AG04450 (cell line): ENCODE measurements around the gene ACR. TPM values are rescaled to one million over a fixed set of nuclear protein-coding genes. Genes with fewer than 3 reads are reported as not detected.

Source experiments
- CTCF ChIA-PET: fragments of 300-600, 350-600 bp; formaldehyde crosslinking; extraction: SDS; loops from one replicate; lab custom pipeline; 2022; ENCODE audit warnings: antibody characterized with exemption, inconsistent platforms; lab: Charles Lee
- POLR2A ChIA-PET: fragments of 350-600 bp; formaldehyde crosslinking; extraction: SDS; loops from one replicate; lab custom pipeline; 2021; ENCODE audit warnings: antibody characterized with exemption, inconsistent platforms; lab: Yijun Ruan, JAX
- DNase-seq: peaks from one replicate; pipeline ENCODE4 v3.0.0-alpha.2; 2011; ENCODE audit warnings: low read depth, low spot score
- H3K27ac ChIP-seq: one replicate; pipeline ENCODE4 v1.5.1; 2012; ENCODE audit warnings: low read depth, low read length, control low read depth
- H3K27me3 ChIP-seq: one replicate; pipeline ENCODE4 v1.6.0; 2012; ENCODE audit warnings: low read length; ENCODE audit not compliant: control insufficient read depth, insufficient read depth
- H3K4me3 ChIP-seq: 2 replicates; pipeline ENCODE4 v1.5.1; 2011; ENCODE audit warnings: mild to moderate bottlenecking, low read depth, low read length, control low read depth
- H3K9me3 ChIP-seq: 2 replicates; pipeline ENCODE4 v1.5.1; 2012; ENCODE audit warnings: low read length; ENCODE audit not compliant: control insufficient read depth, insufficient read depth
- polyA plus RNA-seq: library from polyadenylated mRNA; depleted of rRNA; stranded (reverse); fragments of >200 nt; gene quantifications from 2 replicates; pipeline ENCODE4 v1.2.3, GENCODE V29; 2011
- TF ChIP-seq, protein P1 (sequence below): IDR thresholded peaks from 2 replicates; pipeline ENCODE4 v1.5.1; 2011; ENCODE audit warnings: low read depth, low read length, control low read depth, inconsistent platforms

The ACR gene
- polyA plus RNA-seq, 1 experiment: not detected

DNA sequence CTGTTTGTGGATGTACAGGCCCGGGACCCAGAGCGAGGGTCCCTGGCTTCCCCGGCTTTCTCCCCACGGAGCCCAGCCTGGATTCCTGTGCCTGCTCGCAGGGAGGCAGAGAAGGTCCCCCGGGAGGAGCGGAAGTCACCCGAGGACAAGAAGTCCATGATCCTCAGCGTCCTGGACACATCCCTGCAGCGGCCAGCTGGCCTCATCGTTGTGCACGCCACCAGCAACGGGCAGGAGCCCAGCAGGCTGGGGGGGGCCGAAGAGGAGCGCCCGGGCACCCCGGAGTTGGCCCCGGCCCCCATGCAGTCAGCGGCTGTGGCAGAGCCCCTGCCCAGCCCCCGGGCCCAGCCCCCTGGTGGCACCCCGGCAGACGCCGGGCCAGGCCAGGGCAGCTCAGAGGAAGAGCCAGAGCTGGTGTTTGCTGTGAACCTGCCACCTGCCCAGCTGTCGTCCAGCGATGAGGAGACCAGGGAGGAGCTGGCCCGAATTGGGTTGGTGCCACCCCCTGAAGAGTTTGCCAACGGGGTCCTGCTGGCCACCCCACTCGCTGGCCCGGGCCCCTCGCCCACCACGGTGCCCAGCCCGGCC lies 16.7 kb upstream of the ACR start:
- DNase-seq: no peak
- peaks cover 5% of the 10 kb centered on the region; the same call in 1 of the 2 replicates for H3K9me3 ChIP-seq
- H3K4me3 ChIP-seq: no peak overlapping the region
- peaks cover 17% of the 10 kb centered on the region for H3K27me3 ChIP-seq
- TF ChIP-seq, protein P1, sequence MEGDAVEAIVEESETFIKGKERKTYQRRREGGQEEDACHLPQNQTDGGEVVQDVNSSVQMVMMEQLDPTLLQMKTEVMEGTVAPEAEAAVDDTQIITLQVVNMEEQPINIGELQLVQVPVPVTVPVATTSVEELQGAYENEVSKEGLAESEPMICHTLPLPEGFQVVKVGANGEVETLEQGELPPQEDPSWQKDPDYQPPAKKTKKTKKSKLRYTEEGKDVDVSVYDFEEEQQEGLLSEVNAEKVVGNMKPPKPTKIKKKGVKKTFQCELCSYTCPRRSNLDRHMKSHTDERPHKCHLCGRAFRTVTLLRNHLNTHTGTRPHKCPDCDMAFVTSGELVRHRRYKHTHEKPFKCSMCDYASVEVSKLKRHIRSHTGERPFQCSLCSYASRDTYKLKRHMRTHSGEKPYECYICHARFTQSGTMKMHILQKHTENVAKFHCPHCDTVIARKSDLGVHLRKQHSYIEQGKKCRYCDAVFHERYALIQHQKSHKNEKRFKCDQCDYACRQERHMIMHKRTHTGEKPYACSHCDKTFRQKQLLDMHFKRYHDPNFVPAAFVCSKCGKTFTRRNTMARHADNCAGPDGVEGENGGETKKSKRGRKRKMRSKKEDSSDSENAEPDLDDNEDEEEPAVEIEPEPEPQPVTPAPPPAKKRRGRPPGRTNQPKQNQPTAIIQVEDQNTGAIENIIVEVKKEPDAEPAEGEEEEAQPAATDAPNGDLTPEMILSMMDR: no peak
- POLR2A ChIA-PET: no interaction called here
- CTCF ChIA-PET: interaction anchor here (1.1 to 1.2 kb wide), 2 partner anchors 11 kb away, joined by 5 to 6 read pairs; no protein-coding TSS in a partner anchor
- H3K27ac ChIP-seq: no peak overlapping the region

DNA sequence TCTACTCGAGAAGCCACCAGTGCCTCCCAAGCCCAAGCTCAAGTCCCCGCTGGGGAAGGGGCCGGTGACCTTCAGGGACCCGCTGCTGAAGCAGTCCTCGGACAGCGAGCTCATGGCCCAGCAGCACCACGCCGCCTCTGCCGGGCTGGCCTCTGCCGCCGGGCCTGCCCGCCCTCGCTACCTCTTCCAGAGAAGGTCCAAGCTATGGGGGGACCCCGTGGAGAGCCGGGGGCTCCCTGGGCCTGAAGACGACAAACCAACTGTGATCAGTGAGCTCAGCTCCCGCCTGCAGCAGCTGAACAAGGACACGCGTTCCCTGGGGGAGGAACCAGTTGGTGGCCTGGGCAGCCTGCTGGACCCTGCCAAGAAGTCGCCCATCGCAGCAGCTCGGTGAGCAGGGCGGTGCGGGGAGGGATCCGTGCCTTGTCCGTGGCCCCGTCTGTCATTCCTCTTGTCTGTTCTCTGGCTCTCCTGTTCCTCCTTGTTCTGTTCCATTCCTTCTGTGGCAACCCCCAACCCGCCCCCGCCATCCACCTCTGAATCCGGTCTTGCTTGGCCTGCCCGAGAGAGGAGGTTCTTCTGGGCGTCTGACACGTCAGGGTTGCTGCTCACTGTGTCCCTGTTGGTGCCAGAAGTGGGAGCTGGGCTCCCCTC lies 15.8 kb upstream of the ACR start:
- Histone ChIP-seq H3K9me3 (peaks cover 5% of the 10 kb centered on the region; the same call in 1 of the 2 replicates), H3K4me3 (no peak overlapping the region), H3K27ac (no peak overlapping the region), H3K27me3 (peaks cover 17% of the 10 kb centered on the region)
- CTCF ChIA-PET: interaction anchor here (1.1 kb wide), 1 partner anchor 10 kb away, joined by 5 read pairs; no protein-coding TSS in a partner anchor
- TF ChIP-seq, protein P1: no peak
- POLR2A ChIA-PET: no interaction called here
- no peak for DNase-seq

DNA sequence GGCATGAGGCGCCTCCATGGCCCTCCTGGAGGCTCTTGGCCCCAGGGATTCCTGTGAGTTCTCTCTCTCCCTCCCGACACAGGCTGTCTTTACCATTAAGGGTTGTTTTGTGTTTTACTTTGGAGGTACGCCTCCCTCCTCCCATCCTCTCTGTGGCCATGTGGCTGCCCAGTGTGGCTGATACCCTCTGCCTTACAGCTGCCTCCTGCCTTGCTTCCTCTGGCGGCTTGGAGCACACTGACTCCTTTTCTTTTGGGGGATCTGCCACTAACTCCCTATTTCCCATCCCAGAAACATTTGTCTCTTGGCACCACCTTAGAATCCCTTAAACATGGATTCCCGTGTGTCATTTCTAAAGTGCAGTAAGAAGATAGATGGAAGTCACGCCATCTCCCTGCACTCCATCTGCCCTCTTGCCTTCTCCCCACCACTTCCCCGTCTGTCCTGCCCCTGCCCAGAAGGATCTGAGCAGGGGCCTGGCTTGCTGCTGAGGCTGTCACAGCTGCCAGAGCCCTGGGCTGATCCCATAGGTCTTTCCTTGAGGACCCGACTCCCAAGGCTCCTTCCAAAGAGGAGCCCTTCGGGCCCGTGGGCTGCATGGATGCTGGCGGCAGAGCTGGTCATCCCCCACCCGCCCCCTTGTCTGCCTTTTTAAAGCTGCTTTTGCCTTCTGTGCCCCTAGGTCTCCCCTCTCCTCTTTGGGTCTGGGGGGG lies 15.1 kb upstream of the ACR start:
- ChIA-PET POLR2A (no interaction called here), CTCF (no interaction called here)
- peaks cover 5% of the 10 kb centered on the region; the same call in 1 of the 2 replicates for H3K9me3 ChIP-seq
- H3K27me3 ChIP-seq: peaks cover 17% of the 10 kb centered on the region
- no peak overlapping the region for H3K4me3 ChIP-seq
- H3K27ac ChIP-seq: no peak overlapping the region
- DNase-seq: no peak
- TF ChIP-seq, protein P1: no peak

DNA sequence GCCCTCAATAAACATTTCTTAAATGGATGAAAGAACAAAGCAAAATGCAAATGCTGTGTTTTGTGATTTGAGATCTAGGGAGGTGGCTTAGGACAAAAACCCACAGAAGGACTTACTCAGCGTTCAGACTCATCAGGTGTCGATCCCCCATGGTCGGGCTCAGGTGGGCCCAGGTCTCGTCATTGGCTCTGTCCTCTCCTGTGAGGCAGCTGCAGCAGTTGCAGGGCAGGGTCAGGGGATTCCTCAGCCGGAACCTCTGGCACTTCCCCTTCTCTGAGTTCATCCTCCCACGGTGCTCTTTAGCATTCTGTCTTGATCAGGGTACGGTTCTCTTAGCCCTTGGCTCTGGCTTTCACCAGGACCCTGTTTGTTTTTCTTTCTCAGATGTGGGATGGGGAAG lies 14.0 kb upstream of the ACR start:
- DNase-seq: no peak
- Histone ChIP-seq H3K4me3 (no peak overlapping the region), H3K9me3 (peaks cover 5% of the 10 kb centered on the region; the same call in 1 of the 2 replicates), H3K27ac (no peak overlapping the region), H3K27me3 (peaks cover 15% of the 10 kb centered on the region)
- TF ChIP-seq, protein P1: no peak
- POLR2A ChIA-PET: no interaction called here
- CTCF ChIA-PET: no interaction called here

DNA sequence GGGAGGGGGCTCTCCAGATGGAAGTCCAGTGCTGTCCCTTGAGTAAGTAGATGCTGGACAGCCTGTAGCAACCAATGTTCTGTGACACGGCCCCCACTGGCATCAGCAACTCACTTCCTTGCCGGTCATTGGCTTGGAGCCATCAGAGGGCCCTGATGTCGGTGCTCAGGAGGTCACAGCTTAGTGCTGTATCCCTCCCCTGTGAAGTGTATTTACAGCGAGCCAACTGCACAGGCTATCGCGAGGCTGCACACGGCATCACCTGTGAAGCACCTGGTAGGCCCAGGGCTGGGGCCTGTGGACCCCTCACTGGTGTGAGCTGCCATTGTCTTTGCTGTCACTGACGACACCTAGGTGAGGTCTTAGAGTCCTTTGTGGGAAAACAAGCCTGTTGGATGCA lies 13.4 kb upstream of the ACR start:
- H3K27me3 ChIP-seq: peaks cover 11% of the 10 kb centered on the region
- POLR2A ChIA-PET: no interaction called here
- H3K4me3 ChIP-seq: no peak overlapping the region
- no peak for DNase-seq
- TF ChIP-seq, protein P1: no peak
- no peak overlapping the region for H3K27ac ChIP-seq
- CTCF ChIA-PET: no interaction called here
- H3K9me3 ChIP-seq: peaks cover 5% of the 10 kb centered on the region; the same call in 1 of the 2 replicates
